Glomerular endothelial cell (primary cell): Measurements from ENCODE around the gene GJB6. TPM values are rescaled to one million over a fixed set of nuclear protein-coding genes. Genes with fewer than 3 reads are reported as not detected.
A peak's percentile ranks its signal among the peaks of the same experiment; 100 is the strongest.

Experiments
- DNase-seq: peaks from one replicate; pipeline ENCODE4 v3.0.0-alpha.2; 2011; ENCODE audit warnings: low read depth, low spot score; ENCODE audit errors: extremely low read depth
- total RNA-seq: library from RNA; depleted of rRNA; stranded (reverse); fragments of >200 nt; gene quantifications from 2 replicates; pipeline ENCODE4 v1.2.3, GENCODE V29; 2015

GJB6 gene
- total RNA-seq, 1 donor from 2014 or later = not detected

DNA sequence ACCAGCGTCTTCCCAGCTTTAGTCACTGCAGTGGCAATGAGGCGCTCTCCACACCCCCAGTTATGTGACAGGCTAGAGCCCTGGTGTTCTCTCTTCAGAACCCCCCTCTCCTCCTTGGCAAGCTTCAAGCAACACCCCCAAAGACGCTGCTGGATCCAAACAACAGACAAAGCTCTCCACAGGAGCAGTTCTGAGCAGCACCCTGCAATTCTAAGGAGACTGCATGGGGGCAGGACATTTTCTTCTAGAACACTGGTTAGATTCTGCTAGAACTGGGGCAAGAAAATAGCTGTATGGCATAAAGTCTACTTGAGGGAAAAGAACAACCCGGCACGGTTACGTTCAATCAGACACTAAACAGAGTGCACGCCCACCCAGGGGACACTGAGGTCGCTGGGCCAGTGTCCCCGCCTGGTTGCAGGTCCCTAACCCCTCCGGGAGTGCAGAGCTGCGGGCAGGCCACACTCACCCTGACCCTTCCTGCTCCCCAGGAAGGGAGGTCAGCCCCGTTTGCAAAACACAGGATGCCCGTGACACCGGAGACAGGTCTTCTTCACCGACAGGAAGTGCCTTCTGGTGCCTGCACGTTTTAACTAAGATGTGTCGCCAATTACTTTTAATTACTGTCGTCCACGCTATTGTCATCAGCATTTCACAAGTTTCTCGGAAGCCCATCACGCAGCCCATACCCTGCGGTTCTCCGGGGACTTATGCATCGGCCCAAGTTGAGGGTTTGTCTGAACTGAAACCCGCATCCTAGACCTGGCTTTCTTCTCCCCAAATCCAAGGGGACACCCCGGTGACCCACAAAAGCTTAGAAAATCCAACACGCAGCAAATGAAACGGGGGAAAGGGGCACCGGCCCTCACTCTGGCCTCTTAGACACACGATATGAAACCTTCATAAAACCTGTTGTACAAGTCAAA, 943 bp downstream of the GJB6 start:
- DNase-seq = no peak

DNA sequence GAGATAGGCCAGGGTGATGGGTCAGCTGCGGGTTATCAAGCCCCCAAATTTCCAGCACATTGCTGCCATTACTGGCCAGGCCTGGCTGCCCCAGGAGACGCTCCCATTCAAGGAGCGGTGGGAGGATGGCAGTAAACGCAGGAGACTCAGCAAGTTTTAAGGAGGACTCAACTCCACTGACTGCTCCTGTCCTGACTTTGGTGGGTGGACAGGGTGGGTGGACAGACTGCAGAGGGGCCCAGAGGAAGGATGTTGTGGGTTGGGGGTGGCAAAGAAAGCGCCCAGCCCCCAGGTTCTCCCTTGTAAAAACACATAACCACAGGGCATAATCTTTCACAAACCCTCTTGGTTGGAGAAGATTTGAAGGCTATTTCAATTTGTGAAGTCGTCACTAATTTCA, 4.4 kb downstream of the GJB6 start:
- no peak for DNase-seq

DNA sequence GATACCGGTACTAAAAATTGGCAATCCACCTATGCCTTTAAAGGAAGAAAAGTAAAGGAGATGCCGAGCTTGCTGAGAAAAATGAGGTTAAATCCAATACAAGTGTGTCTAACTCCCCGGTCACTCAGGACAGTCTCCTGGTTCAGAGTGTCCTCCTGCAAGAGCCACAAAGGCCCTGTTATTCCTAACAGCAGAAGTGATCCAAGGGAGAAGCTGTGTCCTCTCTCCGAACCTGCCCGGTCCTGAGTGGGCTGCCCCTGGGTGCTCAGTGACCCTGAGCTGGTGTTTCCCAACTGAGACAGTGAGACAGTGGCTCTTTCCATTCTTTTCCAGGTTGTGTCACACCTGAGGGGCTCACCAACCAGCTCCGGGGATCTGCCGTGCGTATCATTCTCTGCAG, 4.8 kb downstream of the GJB6 start:
- DNase-seq = no peak

DNA sequence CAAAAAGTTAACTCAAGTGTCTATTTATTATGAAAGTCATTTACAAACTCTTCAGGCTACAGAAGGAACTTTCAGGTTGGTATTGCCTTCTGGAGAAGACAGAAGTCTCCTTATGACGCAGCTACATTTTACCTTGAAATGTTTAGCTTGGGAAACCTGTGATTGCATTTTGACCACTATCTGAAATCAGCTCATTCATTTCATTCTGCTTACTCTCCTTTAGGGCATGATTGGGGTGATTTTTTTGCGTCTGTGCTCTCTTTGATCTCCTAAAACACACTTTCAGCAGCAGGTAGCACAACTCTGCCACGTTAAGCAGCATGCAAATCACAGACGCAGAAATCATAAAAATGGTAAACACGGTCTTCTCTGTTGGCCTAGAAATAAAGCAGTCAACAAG, 9.6 kb downstream of the GJB6 start:
- DNase-seq = no peak

GRCh38 chr13:20221772-20222171, 10.3 kb downstream of the GJB6 start:
- DNase-seq = no peak

- no peak for DNase-seq
Observed at GRCh38 chr13:20219577-20219976, 12.5 kb downstream of the GJB6 start.

GRCh38 chr13:20217168-20217567, 15.0 kb downstream of the GJB6 start:
- no peak for DNase-seq

- DNase-seq = no peak
Observed at GRCh38 chr13:20209948-20210347, 22.2 kb downstream of the GJB6 start.

DNA sequence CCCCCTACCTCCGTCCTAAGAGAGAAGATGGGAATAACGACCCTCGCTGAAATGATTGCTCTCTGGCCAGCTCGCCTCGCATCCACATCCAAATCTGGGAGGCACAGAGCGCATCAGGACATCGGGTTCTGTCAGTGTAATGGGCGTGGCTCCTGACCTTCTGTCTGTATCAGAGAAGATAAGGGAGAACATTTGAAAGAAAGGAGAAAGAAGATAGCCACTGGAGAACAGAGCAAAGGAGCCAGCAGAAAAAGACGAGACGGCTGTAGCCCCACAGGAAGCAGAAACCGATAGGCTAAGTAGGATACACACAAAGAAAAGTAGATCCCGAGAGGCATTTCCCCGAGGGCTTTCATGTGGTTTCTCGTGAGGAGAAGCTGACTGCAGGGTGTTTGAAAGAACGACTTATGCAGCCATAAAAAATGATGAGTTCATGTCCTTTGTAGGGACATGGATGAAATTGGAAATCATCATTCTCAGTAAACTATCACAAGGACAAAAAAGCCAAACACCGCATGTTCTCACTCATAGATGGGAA, 25.4 kb downstream of the GJB6 start:
- DNase-seq = no peak

- DNase-seq = no peak
Observed at GRCh38 chr13:20206065-20206697, 25.9 kb downstream of the GJB6 start.

GRCh38 chr13:20198781-20199180, 33.3 kb downstream of the GJB6 start:
- DNase-seq = no peak

- peak; percentile 20 for DNase-seq
Observed at GRCh38 chr13:20197361-20197834, 34.7 kb downstream of the GJB6 start.

DNA sequence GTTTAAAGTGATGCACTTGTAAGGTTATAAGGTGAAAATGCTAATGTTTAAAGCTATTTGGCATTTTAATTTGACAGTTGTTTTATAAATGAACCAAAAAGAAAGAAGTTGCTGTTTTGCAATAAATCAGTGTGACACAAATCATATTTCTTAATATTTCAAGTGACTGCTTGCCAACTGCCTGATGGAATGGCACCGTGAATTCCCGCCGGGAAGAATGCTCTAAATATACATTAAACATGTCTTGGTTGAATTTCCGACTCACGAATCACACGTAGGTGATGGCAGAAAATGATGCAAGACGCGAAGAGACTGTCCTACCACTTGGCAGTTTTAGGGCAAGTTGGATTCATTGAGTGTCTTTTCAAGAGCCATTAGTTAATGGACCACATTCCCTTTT, 36.3 kb downstream of the GJB6 start:
- DNase-seq = no peak

DNA sequence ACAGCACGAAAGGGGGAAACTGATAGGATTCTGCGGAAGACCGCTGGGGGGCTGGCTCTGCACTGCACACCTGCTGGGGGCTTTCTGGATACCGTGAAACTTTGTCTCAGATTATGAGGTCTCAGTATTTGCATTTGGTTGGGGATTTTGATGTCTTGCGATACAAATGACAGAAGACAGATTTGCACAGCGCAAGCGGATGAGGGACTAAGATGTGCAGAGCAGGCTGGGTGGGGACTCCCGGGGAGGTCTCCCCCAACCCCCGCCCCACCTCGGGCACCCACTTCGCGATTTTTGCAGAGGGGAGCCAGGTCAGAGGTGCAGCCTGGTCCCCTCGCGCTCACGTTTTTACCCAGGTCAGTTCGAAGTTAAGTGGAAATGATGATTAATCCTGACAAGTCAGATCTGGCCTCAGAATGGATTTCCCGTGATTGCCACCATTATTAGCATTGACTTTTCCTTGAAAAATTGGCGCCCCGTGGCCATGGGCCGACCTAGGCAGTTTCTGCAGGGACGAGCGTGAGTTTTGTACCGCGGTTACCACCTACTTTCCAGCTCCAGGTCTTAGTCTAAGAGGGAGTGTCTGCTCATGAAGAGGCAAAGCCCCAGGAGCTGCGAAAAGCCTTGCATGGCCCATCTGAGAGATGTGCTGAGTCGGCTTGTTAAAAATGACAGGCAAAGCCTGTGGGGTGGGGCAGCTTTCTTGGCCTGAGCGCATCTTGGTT, 38.0 kb downstream of the GJB6 start:
- no peak for DNase-seq

DNA sequence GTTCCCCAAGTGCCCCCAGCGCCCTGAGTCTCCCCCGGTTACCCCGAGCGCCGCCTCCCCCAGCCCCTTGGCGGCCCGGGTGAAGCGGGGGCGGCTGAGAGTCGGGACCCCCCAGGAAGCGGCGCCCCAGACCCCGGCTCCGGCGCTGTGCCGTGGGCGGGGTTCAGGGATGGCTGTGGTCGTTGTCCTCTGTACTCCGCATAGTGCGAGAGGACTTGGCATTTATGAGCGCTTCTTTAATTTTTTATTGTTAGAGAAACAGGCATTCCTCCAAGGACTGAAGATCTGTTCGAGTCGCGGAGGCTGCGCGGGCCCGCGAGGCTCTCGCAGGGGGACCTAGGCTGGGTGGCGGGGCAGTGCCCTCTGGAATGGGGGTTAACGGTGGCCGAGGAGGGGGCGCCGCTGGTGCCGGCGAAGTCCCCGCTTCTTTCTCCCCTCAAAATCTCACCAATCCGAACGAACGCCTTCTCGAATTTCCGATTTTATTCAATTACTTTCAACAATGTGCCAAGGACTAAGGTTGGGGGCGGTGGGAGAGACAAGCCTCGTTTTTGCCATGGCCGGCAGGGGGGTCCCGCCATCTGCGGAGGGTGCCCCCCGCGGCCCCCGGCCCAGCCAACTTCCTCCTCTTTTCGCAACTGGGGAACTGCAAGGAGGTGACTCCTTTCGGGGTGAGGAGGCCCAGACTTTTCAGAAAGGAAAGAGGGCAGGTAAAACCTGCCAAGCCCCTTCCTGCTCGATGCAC, 38.8 kb downstream of the GJB6 start:
- DNase-seq = no peak

GRCh38 chr13:20192836-20193161, 39.3 kb downstream of the GJB6 start, which contains the start of gene GJB2:
Gene GJB2, minus strand, starts transcription at chr13:20192938. Its CDS starts 3,357 bp downstream, at chr13:20189581.
- DNase-seq = no peak

GRCh38 chr13:20192158-20192835, 39.8 kb downstream of the GJB6 start:
- no peak for DNase-seq

DNA sequence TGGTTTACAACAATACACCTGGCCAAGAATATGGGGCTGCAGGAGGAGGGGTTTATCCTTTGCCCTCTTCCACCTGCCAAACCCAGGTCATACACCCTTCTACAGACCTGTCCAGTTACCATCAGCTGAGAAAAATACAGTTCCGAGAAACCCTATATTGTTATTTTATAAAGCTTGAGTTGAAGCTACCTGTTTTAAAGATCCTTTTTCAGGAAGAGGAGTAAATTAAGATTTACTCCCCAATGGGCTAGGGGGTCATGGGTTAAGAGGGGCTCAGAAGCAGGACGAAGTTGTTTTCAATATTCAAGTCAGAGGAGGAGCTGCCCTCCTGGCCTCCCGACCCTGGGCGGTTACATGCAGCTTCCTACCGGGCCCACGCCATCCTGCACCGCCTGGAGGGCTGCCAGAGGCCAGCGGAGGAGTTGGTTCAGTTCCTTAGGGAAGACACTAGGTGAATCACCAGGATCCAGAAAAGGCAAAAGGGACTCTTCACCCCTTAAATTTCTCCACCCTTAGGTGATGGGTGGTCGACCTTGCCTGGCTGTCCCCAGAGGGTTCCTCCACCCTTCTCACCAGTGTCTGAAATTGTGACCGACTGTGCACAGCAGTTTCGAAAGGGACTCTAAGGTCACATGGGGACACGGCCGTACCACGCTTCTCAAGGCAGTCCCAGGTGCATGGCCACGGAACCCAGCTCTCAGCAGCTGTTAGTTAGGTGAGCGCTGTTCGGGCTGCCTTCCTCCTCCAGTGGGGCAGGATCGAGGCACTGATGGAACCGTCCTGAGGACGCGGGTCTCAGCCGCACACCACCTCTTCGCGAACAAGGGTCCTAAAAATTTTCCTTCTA, 40.6 kb downstream of the GJB6 start:
- no peak for DNase-seq
